K562 (cell line): ENCODE measurements around the gene ZNF32. TPM values are rescaled to one million over a fixed set of nuclear protein-coding genes. Genes with fewer than 3 reads are reported as not detected.

ENCODE experiments used
- ATAC-seq: fragments of 200-7000 bp; cut with Tn5 transposase; 3 replicates; pipeline ENCODE4 v1.9.1; 2020; ENCODE audit warnings: moderate library complexity
- BruUV-seq: library from RNA; stranded (reverse); fragments of 400-500 nt; replicated peaks from 2 replicates; lab custom pipeline; 2021; lab: Mats Ljungman, UMichigan
- CTCF ChIA-PET: fragments of 300-600 bp; formaldehyde crosslinking; extraction: SDS; loops from one replicate; lab custom pipeline; 2021; ENCODE audit warnings: low intra/inter-chr PET ratio; lab: Yijun Ruan, JAX
- POLR2A ChIA-PET: fragments of 300-600, 350-650 bp; sonication (Branson Sonifier 250); formaldehyde crosslinking; extraction: SDS; loops from one replicate; lab custom pipeline; 2021; ENCODE audit warnings: antibody characterized with exemption, inconsistent platforms; lab: Yijun Ruan, JAX
- DNase-seq, 4 experiments: peaks; one replicate each; pipeline versions ENCODE4 v3.0.0 to v3.0.0-alpha.2; 2011 to 2018; ENCODE audit warnings: low spot score in 3 of 4, mixed read lengths in 3 of 4; ENCODE audit errors: extremely low read depth in 1 of 4
- FAIRE-seq: peaks from 2 replicates; lab custom pipeline; 2011; peaks lifted over from hg19 to GRCh38; lab: Jason Lieb, UNC
- H2AFZ ChIP-seq: 2 replicates; pipeline ENCODE4 v1.6.0; 2011; ENCODE audit warnings: low read depth, low read length, control low read depth, inconsistent platforms
- H3K27ac ChIP-seq: fragments of 200-600 bp; 3 replicates; pipeline ENCODE4 v1.8.0; 2011; ENCODE audit warnings: low read depth, mild to moderate bottlenecking, control low read depth, inconsistent platforms, low read length, moderate library complexity, mixed read lengths; ENCODE audit errors: extremely low read depth
- H3K27me3 ChIP-seq, 2 experiments: fragments of 300-600 bp in 1 of 2; 2 replicates in 1 of 2; 3 replicates in 1 of 2; pipeline versions ENCODE4 v1.6.0 to v1.8.0; 2011; ENCODE audit warnings: inconsistent platforms in 2 of 2, low read length in 2 of 2, mild to moderate bottlenecking in 1 of 2, mixed read lengths in 1 of 2, moderate library complexity in 1 of 2; ENCODE audit not compliant: control insufficient read depth in 2 of 2, insufficient read depth in 2 of 2
- H3K36me3 ChIP-seq: fragments of 300-600 bp; 3 replicates; pipeline ENCODE4 v1.8.0; 2011; ENCODE audit warnings: mild to moderate bottlenecking, low read length, inconsistent platforms; ENCODE audit not compliant: control insufficient read depth, insufficient read depth
- H3K4me1 ChIP-seq, 2 experiments: fragments of 200-600 bp in 1 of 2; replicated peaks in 1 of 2; 2 replicates in 1 of 2; 3 replicates in 1 of 2; pipeline versions ENCODE4 v1.5.1 to v1.8.0; 2011; ENCODE audit warnings: inconsistent platforms in 2 of 2, low read length in 2 of 2, mild to moderate bottlenecking in 1 of 2, mixed read lengths in 1 of 2, moderate library complexity in 1 of 2; ENCODE audit not compliant: control insufficient read depth in 2 of 2, insufficient read depth in 2 of 2
- H3K4me2 ChIP-seq: 2 replicates; pipeline ENCODE4 v1.6.1; 2011; ENCODE audit warnings: low read length, control low read depth, inconsistent platforms, mixed read lengths; ENCODE audit not compliant: insufficient read depth
- H3K4me3 ChIP-seq: fragments of 200-600 bp; sonication (generic), shearing (Covaris generic); 2 replicates; pipeline ENCODE4 v1.5.1; 2016; ENCODE audit warnings: control low read depth, inconsistent platforms
- H3K79me2 ChIP-seq: fragments of 200-600 bp; 3 replicates; pipeline ENCODE4 v1.8.0; 2011; ENCODE audit warnings: low read length, inconsistent platforms; ENCODE audit not compliant: control insufficient read depth, insufficient read depth
- H3K9ac ChIP-seq, 2 experiments: 2 replicates each; pipeline versions ENCODE4 v1.6.0 to v1.6.1; 2011; ENCODE audit warnings: low read depth in 2 of 2, low read length in 2 of 2, control low read depth in 1 of 2, inconsistent platforms in 1 of 2, mild to moderate bottlenecking in 1 of 2, mixed read lengths in 1 of 2; ENCODE audit not compliant: insufficient read depth in 1 of 2
- H3K9me1 ChIP-seq: one replicate; pipeline ENCODE4 v1.6.0; 2011; ENCODE audit warnings: inconsistent platforms, mild to moderate bottlenecking, low read length, moderate library complexity; ENCODE audit not compliant: control insufficient read depth, insufficient read depth
- H3K9me3 ChIP-seq: replicated peaks from 2 replicates; pipeline ENCODE4 v1.5.1; 2011; ENCODE audit warnings: low read depth, low read length, inconsistent platforms; ENCODE audit not compliant: control insufficient read depth, insufficient read depth
- H4K20me1 ChIP-seq: replicated peaks from 2 replicates; pipeline ENCODE4 v1.6.1; 2011; ENCODE audit warnings: low read length, inconsistent platforms, mixed read lengths; ENCODE audit not compliant: control insufficient read depth, insufficient read depth
- MTF1 ChIP-seq: fragments of 250-450 bp; sonication (Bioruptor Pico); IDR thresholded peaks from 2 replicates; pipeline ENCODE4 v1.9.0; 2021; ENCODE audit warnings: moderate library complexity, mild to moderate bottlenecking, inconsistent platforms, borderline replicate concordance
- RAD21 ChIP-seq, 2 experiments: fragments of 250-450 bp in 1 of 2; fragments of 450-650 bp in 1 of 2; sonication (Bioruptor Pico) in 1 of 2; formaldehyde crosslinking in 1 of 2; IDR thresholded peaks in 1 of 2; conservative IDR thresholded peaks in 1 of 2; 2 replicates each; pipeline versions ENCODE4 v1.4.0 to v1.8.0; 2020 to 2022; ENCODE audit warnings: mild to moderate bottlenecking in 2 of 2, moderate library complexity in 1 of 2
- ZNF586 ChIP-seq: fragments of 450-650 bp; formaldehyde crosslinking; conservative IDR thresholded peaks from 2 replicates; pipeline ENCODE4 v1.4.0; 2020; ENCODE audit warnings: mild to moderate bottlenecking, moderate library complexity
- WGBS: fragments of 100-300 bp; shearing (Covaris generic); methylation state at CpG from one replicate; pipeline ENCODE4 v1.1.6; 2016; ENCODE audit warnings: low coverage, mixed read lengths; ENCODE audit not compliant: insufficient coverage; ENCODE audit errors: missing lambda C conversion rate; 5-methylcytosine and 5-hydroxymethylcytosine counted together
- in situ Hi-C: fragments of 300-500 bp; cut with MboI; formaldehyde crosslinking; loops from 4 replicates; pipeline ENCODE4 v1.15.0; 2018; ENCODE audit warnings: inconsistent platforms, mixed read lengths
- intact Hi-C: fragments of 100-400 bp; cut with micrococcal nuclease; formaldehyde crosslinking; loops from 2 replicates; pipeline ENCODE4 v1.14.2; 2022
- polyA plus RNA-seq, 8 experiments: library from polyadenylated mRNA; depleted of rRNA in 4 of 8; stranded (reverse) in 5 of 8; unstranded in 3 of 8; fragments of >200 nt; fragmentation: Nextera tagmentation in 2 of 8; fragmentation: Illumina TruSeq in 1 of 8; extraction: Ambion mirVana in 2 of 8; extraction: Trizol in 1 of 8; gene quantifications; 2 replicates each; pipeline versions ENCODE4 v1.2.1 to v1.2.3, GENCODE V29; 2011 to 2014; ENCODE audit warnings: inconsistent platforms in 1 of 8, missing spikeins in 1 of 8
- total RNA-seq, 7 experiments: library from RNA; depleted of rRNA in 6 of 7; stranded (reverse); fragments of >200 nt in 6 of 7; fragmentation: Illumina TruSeq in 2 of 7; extraction: Trizol in 2 of 7; gene quantifications; 2 replicates each; pipeline versions ENCODE4 v1.2.1 to v1.2.3, GENCODE V29; 2011 to 2021; ENCODE audit warnings: low replicate concordance in 1 of 7
- TF ChIP-seq, protein P1 (sequence below), 3 experiments: IDR thresholded peaks in 2 of 3; conservative IDR thresholded peaks in 1 of 3; 2 replicates each; pipeline ENCODE4 v1.5.1; 2011 to 2012; ENCODE audit warnings: low read length in 3 of 3, mild to moderate bottlenecking in 3 of 3, control low read depth in 2 of 3, improper control_type of control experiment in 1 of 3, inconsistent platforms in 1 of 3, low read depth in 1 of 3, mixed read lengths in 1 of 3, moderate library complexity in 1 of 3; ENCODE audit not compliant: insufficient read depth in 2 of 3

ZNF32 gene
- total and polyA plus RNA-seq, 9 of the 15 experiments (the other 6 are each of a cell fraction or from before 2014, with no cell fraction given), result 17.3 to 57.0 (median 26.3) TPM

DNA sequence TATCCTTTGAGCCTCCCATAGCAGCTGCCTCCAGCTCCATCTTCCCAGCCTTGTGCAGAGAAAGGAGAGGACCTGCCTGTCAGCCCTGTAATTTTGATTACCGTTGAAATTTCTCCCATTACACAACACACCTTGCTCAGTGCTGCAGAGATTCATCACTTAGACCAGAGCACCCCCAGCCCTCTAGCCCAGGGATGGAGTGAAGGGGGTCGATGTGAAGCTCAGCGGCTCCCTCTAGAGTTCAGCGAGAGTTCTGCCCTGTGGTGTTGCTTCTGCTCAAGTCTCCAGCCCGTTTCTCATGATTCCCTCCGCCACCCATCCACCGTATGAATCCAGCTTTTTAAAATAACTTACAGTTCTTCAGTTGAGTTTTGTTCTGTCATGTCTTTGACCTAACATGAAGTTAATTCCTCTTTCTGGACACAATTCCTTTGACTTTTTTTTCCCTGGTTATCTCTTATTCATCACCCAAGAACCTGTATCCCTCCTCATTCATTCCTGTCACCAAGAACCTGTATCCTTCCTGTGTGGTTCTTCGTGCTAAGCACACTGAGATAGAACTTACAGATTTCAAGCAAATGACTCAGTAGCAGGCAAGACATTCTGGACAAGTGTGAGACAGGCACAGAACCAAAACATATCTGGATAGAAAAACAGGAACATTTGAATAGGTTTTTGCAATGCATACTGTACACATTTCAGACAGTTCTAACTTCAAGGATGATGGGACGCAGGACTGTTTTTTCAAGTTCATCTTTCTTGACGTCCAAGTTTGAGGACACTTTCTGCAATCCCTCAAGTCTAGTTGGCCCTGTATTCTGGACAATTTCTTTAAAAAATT lies 35.0 kb upstream of the ZNF32 start:
- intact Hi-C loops, result no loop called here

More for the DNA sequence above, 35.0 kb upstream of the ZNF32 start:
- CTCF ChIA-PET, result no interaction called here
- 3% methylated on average over 10 of the region's 10 CpGs for WGBS
- no peaks in the 10 kb centered on the region for H3K36me3 ChIP-seq
- no peak overlapping the region for H3K27ac ChIP-seq
- TF ChIP-seq, protein P1, sequence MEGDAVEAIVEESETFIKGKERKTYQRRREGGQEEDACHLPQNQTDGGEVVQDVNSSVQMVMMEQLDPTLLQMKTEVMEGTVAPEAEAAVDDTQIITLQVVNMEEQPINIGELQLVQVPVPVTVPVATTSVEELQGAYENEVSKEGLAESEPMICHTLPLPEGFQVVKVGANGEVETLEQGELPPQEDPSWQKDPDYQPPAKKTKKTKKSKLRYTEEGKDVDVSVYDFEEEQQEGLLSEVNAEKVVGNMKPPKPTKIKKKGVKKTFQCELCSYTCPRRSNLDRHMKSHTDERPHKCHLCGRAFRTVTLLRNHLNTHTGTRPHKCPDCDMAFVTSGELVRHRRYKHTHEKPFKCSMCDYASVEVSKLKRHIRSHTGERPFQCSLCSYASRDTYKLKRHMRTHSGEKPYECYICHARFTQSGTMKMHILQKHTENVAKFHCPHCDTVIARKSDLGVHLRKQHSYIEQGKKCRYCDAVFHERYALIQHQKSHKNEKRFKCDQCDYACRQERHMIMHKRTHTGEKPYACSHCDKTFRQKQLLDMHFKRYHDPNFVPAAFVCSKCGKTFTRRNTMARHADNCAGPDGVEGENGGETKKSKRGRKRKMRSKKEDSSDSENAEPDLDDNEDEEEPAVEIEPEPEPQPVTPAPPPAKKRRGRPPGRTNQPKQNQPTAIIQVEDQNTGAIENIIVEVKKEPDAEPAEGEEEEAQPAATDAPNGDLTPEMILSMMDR (IDR thresholded peaks at IDR 0.05 in 2 of 3, conservative IDR thresholded peaks at IDR 0.05 in 1 of 3; ENCODE audit: insufficient read depth in 2 of 3, low read depth in 1 of 3, low read length in 3 of 3), result peak; percentile 62 to 79 (median 65)
- peak in 1 of 2 experiments; percentile 51; a peak in 2 of 4 replicates for TF ChIP-seq RAD21 (CRISPR knock-in tag; conservative IDR thresholded peaks at IDR 0.05 in 1 of 2, IDR thresholded peaks at IDR 0.05 in 1 of 2)
- no peak for TF ChIP-seq MTF1
- TF ChIP-seq ZNF586 (CRISPR knock-in tag), result no peak
- TF ChIP-seq, all 486 proteins: peak for 2
- no peaks in the 10 kb centered on the region for H4K20me1 ChIP-seq
- H2AFZ ChIP-seq, result no peak overlapping the region
- no peaks in the 10 kb centered on the region for H3K79me2 ChIP-seq
- no peak overlapping the region for H3K4me3 ChIP-seq
- FAIRE-seq (peak; percentile 51), DNase-seq (peak; percentile 58 to 70 (median 68)), ATAC-seq (peak; percentile 94)
- in situ Hi-C loops, result no loop called here
- no peaks in the 10 kb centered on the region for H3K9me1 ChIP-seq
- no peak overlapping the region for H3K4me2 ChIP-seq
- peaks cover 11 to 21% of the 10 kb centered on the region in 2 experiments; a peak in 3 of 5 replicates for H3K27me3 ChIP-seq
- peaks cover 4 to 6% of the 10 kb centered on the region in 2 experiments; a peak in 1 of 5 replicates for H3K4me1 ChIP-seq
- H3K9me3 ChIP-seq, result no peaks in the 10 kb centered on the region
- no TSS peak for BruUV-seq
- POLR2A ChIA-PET, result interaction anchor here (0.5 to 1.1 kb wide), 3 partner anchors 10 to 512 kb away, joined by 3 to 4 read pairs (median 3); no protein-coding TSS in a partner anchor
- no peak overlapping the region for H3K9ac ChIP-seq
